ENCODE measurements around the gene PKP3. TPM values are rescaled to one million over a fixed set of nuclear protein-coding genes. Genes with fewer than 3 reads are reported as not detected.

Gene PKP3
- total and polyA plus RNA-seq, 9 of the 15 experiments (the other 6 are each of a cell fraction or from before 2014, with no cell fraction given) = 0.11 to 110 (median 30.7) TPM

DNA sequence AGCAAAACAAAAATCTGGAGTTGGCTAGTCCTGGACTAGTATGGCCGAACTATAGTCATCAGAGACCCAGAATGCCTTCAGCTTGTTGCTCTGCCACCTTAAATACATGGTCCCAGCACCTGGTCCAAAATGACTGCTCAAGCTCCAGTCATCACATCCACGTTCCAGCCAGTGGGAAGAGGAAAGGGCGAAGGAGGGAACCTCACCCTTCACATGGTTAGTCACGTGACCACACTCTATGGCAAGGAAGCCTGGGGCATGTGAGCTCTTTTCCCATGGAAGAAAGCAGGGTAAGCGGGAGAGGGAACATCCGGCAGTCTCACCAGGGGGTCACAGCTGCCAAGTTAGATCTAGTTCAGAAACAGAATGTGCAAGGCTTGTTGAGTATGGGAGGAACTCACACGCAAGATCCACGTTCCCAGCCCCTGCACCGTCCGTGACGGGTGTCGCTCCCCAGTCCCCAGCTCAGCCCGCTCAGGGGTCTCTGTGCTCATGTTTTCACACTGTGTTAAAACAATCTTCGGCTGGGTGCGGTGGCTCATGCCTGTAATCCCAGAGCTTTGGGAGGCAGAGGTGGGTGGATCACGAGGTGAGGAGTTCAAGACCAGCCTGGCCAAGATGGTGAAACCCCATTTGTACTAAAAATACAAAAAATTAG lies 49.7 kb downstream of the PKP3 start (continued):
- TF ChIP-seq, protein P1, sequence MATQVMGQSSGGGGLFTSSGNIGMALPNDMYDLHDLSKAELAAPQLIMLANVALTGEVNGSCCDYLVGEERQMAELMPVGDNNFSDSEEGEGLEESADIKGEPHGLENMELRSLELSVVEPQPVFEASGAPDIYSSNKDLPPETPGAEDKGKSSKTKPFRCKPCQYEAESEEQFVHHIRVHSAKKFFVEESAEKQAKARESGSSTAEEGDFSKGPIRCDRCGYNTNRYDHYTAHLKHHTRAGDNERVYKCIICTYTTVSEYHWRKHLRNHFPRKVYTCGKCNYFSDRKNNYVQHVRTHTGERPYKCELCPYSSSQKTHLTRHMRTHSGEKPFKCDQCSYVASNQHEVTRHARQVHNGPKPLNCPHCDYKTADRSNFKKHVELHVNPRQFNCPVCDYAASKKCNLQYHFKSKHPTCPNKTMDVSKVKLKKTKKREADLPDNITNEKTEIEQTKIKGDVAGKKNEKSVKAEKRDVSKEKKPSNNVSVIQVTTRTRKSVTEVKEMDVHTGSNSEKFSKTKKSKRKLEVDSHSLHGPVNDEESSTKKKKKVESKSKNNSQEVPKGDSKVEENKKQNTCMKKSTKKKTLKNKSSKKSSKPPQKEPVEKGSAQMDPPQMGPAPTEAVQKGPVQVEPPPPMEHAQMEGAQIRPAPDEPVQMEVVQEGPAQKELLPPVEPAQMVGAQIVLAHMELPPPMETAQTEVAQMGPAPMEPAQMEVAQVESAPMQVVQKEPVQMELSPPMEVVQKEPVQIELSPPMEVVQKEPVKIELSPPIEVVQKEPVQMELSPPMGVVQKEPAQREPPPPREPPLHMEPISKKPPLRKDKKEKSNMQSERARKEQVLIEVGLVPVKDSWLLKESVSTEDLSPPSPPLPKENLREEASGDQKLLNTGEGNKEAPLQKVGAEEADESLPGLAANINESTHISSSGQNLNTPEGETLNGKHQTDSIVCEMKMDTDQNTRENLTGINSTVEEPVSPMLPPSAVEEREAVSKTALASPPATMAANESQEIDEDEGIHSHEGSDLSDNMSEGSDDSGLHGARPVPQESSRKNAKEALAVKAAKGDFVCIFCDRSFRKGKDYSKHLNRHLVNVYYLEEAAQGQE (IDR thresholded peaks at IDR 0.05; ENCODE audit: borderline replicate concordance) = no peak
- TF ChIP-seq, protein P1 (CRISPR knock-in tag; IDR thresholded peaks at IDR 0.05; ENCODE audit: low read depth) = no peak
- peak; percentile 94 for TF ChIP-seq HLTF (IDR thresholded peaks at IDR 0.05)
- TF ChIP-seq ZNF121 (CRISPR knock-in tag; conservative IDR thresholded peaks at IDR 0.05) = no peak
- TF ChIP-seq TEAD4 (IDR thresholded peaks at IDR 0.05; ENCODE audit: low read length) = no peak
- TF ChIP-seq TEAD4 (CRISPR knock-in tag; IDR thresholded peaks at IDR 0.05; ENCODE audit: borderline replicate concordance) = no peak
- TF ChIP-seq CBFA2T2 (conservative IDR thresholded peaks at IDR 0.05) = peak; percentile 53; the same call in 1 of the 2 replicates
- no peak for TF ChIP-seq KDM2B (CRISPR knock-in tag; IDR thresholded peaks at IDR 0.05)
- no peak for TF ChIP-seq FOXK1 (CRISPR knock-in tag; IDR thresholded peaks at IDR 0.05; ENCODE audit: borderline replicate concordance)
- TF ChIP-seq RBM25 (IDR thresholded peaks at IDR 0.05; ENCODE audit: low read depth, low read length, severe bottlenecking) = peak; percentile 35
- no peak for TF ChIP-seq ZNF143 (CRISPR knock-in tag; IDR thresholded peaks at IDR 0.05)
- TF ChIP-seq U2AF1 (optimal IDR thresholded peaks at IDR 0.05; ENCODE audit: low read depth, low read length) = no peak
- TF ChIP-seq, protein P2, sequence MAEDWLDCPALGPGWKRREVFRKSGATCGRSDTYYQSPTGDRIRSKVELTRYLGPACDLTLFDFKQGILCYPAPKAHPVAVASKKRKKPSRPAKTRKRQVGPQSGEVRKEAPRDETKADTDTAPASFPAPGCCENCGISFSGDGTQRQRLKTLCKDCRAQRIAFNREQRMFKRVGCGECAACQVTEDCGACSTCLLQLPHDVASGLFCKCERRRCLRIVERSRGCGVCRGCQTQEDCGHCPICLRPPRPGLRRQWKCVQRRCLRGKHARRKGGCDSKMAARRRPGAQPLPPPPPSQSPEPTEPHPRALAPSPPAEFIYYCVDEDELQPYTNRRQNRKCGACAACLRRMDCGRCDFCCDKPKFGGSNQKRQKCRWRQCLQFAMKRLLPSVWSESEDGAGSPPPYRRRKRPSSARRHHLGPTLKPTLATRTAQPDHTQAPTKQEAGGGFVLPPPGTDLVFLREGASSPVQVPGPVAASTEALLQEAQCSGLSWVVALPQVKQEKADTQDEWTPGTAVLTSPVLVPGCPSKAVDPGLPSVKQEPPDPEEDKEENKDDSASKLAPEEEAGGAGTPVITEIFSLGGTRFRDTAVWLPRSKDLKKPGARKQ (CRISPR knock-in tag; IDR thresholded peaks at IDR 0.05) = no peak
- TF ChIP-seq NBN (IDR thresholded peaks at IDR 0.05; ENCODE audit: low read depth) = no peak

Measured in K562 (cell line).